Stimulated activated CD8-positive, alpha-beta memory T cell treated with anti-CD3 and anti-CD28 coated beads, Interleukin-4, amount 100 ng/mL, for 48 hours (primary cell): ENCODE data around the gene PPFIA2.

Source experiments
- DNase-seq: peaks from one replicate; pipeline ENCODE4 v3.0.0-alpha.2; 2020

PPFIA2 gene

DNA sequence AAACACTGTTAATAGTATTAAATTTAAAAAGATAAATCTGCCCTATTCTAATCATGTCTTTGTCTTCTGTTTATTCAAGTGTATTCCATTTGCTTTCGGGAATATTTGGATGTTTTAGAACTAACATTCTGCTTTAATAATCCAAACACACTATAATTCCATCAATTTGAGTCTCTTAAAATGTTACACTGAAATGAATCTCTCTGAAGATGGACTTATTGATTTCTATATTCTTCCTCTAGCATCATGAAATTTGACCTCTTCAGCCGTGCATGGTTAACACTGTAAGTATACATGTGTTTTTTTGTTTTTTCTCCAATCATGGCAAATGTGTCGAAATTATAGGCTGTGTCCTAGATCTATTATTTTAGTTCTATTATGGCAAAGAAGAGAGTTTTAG lies 342.1 kb downstream of the PPFIA2 start:
- DNase-seq: no peak

DNA sequence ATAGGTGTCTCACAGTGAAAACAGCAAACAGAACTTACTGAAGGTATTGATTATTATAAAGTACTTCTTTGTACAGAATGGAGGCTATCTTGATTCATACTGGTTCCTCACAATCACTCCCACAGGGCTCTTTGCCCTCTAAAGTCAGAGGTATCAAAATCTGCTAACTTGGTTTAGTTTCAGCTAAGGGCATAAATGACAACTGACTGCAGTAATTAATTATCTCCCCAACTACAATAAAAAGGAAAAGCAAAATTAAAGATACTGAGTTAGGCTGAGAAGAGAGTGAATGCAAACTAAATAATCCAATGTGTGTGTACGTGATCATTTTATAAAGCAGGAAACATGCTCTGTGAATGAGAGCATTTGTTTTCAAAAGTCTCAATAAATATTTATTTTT lies 342.6 kb downstream of the PPFIA2 start:
- no peak for DNase-seq

DNA sequence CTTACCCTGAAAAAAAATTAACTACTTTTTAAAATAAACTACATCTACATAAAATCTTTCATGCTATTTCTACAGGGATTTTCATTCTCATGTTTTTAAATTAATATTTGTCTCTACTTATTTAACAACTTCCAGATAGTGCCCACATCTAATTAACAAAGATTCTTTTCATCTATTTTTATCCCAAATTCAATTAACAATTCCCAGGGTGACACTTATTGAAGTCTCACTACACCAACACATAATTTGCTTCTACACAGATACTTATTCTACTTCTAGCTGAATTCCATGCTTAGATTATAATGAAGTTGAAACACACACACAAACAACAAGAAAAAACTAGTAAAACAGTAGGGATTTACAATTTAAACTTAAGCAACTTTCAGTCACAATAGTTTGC lies 344.7 kb downstream of the PPFIA2 start:
- no peak for DNase-seq

DNA sequence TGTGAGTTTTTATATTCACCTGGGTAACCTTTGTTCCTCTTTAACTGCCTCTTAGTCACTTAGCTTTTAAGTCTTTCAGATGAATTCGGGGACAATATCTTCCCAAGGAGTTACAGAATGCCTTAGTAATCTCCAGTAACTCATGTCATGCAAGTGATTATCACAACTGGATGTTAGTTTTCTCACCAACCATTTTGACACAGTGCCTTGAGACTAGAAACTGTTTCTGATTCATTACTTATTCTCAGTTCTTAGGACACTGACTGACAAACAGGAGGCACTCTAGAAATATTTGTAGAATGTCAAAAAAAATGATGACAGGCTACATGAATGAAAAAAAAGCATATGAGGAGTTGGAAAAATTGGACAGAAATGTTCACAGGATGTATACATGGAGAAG lies 346.2 kb downstream of the PPFIA2 start:
- no peak for DNase-seq

DNA sequence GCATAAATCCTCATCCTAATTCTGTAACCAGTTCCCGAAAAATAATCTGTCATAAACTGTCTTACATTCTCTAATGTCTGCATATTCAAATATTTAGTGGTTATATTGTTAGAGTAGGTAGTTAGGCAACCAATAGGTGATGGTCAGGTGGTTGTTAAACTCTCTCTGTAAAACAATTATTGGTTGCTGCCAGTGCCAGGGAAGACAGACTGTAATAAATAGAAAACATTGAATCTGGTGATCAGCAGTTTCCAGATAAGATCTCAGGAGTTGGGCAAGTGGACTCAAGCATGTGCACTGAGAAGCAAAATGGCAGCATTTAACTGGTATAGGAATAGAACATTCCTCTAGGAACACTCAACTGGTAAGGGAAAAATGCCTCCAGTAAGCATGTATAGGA lies 355.8 kb downstream of the PPFIA2 start:
- no peak for DNase-seq

DNA sequence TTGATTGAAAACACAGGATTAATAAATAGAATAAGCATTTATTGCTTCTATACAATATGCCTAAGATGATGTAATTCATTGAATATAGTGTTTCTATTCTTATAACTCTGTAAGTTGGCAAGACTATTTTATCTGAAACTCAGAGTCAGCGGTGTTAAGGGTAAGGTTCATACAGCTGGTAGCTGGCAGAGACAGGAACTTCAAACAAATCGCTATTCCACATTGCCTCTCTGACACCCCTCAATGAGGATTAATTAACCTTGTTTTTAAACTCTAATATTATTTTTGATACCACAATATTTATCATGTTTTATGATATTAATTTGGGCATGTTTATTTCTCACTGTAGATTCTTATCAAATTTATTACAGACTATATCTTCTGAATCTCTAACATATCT lies 357.9 kb downstream of the PPFIA2 start:
- no peak for DNase-seq

DNA sequence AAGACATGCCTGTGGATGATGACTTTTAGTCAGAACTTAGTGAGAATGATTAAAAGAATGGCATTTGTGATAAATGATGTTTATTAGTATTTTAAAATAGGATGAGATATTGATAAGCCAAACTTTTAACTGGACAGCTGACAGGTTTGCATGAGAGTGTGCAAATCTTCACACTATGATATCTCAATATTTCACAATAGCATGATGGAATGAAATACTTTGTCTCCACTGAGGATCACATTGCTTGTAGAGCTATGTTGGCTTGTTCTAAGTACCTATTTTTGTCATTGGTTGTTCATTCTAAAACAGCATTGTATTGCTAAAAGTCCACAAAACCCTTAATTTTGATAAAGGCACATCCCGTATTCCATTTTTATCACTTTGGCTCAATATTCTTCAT lies 359.1 kb downstream of the PPFIA2 start:
- DNase-seq: no peak

DNA sequence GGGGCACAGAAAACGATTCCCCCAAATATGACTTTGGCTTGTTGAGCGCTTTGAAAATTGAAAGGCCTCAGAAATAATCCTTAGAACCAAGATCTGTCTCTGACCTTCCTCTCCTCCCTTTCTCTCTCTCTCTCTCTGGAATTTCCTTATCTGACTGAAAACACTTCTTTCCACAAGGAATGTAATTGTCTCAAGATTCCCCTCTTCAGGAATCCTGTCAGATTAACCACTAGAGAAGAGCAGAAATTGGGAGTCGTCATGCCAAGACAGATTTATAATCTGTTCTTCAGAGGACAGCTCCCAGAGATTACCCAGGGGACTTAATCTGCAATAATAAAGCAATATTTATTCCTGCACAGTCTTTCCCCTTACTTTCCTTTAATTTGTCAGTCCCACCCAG lies 363.7 kb downstream of the PPFIA2 start:
- DNase-seq: no peak

DNA sequence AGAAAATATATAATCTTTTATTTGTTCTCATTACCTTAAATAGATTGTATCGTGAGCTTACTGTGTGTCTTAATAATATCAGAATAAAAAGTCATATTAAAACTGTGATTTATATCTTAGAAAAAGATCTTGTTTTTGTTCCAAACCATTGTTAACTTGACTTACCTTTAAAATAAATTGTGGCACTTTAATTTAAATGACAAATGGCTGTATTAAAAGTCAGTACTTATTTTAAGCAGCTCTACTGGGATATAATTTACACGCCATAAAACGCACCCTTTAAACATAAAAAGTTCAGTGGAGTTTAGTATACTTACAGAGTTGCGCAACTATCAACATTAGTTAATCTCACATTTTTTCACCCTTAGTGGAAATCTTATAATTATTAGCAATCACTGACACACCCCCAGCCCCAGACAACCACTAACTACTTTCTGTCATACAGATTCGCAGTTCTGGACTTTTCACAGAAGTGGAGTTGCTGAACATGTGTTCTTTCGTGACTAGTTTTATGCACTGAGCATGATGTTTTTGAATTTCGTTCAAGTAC lies 369.5 kb downstream of the PPFIA2 start:
- DNase-seq: no peak

DNA sequence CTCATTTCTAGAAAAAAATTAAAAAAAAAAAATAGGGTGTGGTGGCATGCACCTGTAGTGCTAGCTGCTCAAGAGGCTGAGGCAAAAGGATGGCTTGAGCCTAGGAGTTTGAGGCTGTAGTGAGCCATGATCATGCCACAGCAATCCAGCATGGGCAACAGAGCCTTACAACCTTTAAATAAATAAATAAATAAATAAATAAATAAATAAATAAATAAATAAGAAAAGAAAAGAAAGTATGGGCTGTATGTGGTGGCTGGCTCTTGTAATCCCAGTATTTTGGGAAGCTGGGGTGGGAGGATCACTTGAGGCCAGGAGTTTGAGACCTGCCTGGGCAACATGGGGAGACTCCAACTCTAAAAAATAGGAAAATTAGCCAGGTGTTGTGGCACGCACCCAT lies 373.0 kb downstream of the PPFIA2 start:
- DNase-seq: no peak

DNA sequence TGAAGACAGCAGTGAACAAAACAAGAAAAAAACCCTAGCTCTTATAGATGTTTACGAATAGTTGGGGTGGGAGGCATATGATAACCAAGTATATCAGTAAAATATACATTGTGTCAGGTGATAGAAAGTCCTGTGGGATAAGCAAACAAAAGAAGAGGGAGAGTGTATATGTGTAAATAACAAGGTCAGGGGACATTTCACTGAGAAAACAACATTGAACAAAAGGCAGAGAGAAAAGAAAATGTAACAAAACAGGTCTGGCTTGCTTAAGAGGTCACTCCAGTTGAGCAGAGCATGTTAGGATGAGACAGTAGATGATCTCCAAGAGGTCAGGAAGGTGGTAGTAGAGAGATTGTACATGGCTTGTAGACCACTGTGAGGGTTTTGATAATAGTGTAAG lies 377.2 kb downstream of the PPFIA2 start:
- no peak for DNase-seq

DNA sequence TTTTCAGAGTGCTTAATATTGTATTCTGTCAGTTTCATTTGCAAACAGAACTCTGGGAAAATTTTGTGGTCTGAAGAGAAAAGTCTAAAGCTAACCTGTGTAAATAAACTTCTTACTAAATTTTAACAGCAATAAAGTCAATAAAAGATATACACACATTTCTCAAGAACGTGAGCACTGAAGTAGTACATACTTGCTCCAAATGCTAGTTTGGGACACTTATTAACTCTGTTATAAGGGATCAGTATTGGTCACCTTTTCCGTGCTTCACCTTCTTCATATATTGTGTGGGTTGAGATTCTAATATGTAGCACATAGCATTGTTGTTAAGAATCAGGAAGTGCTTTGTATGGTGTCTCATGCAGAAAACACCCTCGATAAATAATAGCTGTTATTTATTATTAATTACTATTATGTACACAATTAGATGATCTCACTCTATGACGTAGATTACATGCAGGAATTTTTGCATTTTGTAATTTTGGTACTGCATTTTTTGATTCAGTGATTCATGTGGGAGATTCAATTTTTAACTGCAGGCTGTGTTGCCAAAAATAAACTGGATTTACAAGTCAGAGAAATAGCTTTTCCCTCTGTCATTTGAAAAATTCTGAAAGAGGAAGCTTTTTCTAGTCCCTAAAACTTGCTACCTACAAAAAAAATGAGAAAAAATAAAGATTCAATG lies 380.4 kb downstream of the PPFIA2 start:
- DNase-seq: no peak

DNA sequence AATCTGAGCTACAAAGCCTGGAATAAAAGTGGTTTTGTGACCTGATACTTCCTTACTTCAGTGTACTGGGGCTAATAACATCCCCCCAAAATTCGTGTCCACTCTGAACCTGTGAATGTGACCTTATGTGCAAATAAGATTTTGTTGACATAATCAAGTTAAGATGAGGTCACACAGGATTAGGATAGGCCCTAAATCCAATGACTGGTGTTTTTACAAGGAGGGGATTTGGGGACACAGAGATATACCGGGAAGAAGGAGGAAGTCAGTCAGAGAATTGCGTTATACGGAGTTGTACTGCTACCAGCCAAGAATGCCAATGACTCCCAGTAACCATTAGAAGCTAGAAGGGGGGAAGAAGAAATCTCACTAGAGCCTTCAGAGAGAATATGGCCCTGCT lies 381.4 kb downstream of the PPFIA2 start:
- no peak for DNase-seq

DNA sequence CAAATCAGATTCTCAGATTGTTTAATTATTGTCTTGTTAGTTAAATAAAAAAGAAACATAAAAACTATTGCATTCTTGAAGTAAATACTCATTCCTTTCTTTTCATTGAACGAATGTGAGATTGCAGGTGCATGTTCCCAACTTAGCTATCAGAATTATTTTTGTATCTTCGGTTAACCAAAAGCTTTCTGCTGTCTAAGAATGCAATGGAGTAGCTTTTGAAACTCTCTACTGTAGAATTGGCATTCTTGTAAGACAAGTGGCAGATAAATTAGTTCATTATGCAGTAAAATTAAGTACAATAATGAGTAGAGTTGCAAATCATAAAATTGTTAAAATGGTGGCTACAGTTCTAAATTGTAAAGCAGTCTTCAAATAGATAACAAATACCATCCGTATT lies 383.2 kb downstream of the PPFIA2 start:
- DNase-seq: no peak

DNA sequence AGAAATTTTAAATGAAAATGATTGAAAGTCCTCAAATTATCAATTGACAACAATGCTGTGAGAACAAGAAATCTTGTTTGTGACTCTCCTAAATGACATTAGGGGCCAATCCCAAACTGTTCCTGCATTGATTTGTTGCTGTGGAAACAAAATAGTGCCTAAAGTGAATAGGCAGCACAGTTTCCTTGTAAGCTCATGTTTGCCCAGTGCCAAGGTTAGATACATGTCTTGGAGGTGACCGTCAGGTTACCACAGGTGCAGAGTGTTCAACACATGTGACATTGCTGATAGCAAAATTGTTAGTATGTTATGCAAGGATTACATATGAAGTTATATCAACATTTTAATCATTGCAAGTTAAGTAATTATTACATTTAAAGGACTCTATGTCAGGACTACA lies 388.7 kb downstream of the PPFIA2 start:
- DNase-seq: no peak

DNA sequence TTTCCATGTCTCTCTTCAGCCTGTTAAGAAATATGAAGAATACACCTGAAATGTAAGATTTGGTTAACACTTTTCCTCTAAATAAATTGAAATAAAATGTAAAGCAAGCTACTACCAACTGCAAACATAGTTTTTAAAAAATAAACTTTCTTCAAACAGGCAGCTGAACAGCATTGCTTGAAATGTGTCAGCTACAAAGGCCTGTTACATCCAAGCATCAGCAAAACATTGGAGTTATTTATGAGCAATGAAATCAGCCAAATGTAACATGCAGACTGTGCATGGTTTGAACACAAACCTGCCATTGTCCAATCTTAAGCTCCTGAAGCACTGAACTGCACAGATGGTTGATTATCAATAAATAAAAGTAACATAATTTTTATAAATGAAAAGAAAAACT lies 390.0 kb downstream of the PPFIA2 start:
- no peak for DNase-seq

DNA sequence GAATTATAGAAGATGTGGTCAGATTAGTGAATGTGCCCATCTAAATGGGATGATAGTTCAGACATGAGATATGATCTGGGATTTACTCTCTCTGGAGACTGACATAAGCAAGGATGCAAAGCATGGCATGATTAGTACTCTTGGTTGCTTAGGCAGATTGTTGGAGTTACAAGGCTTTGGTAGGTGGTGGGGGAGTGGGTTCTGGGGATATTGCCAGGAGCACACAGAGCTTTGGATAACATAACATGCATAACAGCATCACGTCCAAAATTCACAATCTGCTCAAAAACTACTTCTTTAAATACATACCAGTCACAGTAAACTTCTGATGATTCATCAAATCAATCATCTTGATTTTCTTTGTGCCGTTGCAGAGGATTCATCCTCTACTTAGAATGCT lies 393.9 kb downstream of the PPFIA2 start:
- no peak for DNase-seq

DNA sequence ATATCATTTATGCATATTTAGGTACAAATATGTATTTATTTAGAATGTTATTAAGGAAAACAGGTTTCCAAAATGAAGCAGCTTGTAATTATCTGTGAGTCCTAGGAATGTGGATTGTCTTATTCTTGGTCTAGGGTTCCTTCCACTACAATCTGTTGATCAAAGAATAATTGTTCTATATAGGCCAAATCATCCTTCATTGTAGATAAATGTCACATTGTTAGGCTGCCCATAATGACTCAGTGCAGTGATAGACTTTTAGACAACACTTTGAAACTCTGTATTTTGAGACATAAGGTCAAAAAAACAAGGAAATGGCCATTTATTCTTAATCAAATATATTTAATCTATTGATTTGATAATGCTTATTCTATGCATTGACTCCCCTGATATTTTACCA lies 398.2 kb downstream of the PPFIA2 start:
- no peak for DNase-seq

DNA sequence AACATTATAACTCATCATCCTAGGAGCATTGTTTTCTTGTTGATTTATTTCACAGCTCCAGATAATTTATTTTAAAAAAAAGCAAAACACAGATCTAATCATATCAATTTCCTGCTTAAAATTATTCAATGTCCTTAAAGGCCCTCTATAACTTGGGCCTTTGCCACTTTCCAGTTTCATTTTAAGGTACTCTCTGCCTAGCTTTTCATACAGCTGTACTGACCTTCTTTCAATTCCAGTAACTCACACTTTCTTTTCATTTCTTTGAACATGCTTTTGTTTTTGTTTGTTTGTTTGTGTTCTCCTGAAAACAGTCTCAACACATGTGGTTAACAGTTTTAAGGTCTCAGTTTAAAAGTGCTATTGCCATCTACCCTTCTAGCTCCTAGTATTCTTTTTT lies 399.4 kb downstream of the PPFIA2 start:
- no peak for DNase-seq

DNA sequence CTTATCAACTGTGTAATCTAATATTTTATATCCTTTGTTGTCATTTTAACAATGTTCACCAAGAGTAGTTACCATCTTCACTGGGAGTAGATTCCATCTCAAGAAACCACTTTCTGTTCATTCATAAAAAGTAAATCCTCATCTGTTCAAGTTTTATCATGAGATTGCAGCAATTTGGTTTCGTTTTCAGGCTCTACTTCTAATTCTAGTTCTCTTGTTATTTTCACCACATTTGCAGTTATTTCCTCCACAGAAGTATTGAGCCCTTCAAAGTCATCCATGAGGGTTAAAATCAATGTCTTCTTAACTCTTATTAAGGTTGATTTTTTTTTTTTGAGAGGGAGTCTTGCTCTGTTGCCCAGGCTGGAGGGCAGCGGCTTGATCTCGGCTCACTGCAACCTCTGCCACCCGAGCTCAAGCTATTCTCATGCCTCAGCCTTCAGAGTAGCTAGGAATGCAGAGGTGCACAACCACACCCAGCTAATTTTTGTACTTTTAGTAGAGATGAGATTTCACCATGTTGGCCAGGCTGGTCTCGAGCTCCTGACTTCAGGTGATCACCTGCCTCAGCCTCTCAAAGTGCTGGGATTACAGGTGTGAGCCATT lies 404.7 kb downstream of the PPFIA2 start:
- DNase-seq: no peak

DNA sequence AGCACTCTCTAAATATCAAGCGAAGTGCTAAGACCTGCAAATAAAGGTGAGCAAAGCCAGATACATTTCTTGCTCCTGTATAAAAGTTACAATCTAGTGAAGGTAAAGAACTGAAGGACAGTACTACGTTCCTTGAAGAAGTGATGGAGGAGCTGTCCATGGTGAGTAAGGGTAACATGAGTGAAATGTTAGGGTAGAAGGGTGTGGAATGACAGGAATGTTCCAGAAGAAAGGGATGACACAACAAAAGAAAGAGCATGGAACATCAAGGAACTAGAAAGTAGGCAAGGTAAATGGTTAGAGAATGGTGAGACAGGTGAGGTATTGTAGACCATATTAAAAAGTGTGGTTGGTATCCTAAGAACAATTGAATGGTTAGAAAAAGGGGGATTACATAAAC lies 408.8 kb downstream of the PPFIA2 start:
- no peak for DNase-seq

DNA sequence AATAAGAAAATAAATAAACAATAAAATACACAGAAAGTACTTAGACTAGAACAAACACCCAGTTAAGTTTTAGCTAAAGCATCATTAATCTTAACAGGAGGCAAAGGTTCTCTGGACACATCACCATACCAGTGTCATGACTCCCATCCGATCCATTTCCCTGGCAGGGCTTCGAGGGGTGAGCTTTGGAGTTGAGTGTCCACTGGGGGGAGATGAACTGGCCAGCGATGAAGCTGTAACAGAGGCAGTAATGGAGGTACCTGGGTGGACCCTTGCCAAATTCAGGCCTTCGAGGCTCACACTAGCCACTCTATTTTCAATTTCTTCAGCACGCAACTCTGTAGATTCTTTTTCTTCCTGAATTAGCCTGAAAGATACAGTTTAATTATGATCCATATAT lies 411.7 kb downstream of the PPFIA2 start:
- no peak for DNase-seq

DNA sequence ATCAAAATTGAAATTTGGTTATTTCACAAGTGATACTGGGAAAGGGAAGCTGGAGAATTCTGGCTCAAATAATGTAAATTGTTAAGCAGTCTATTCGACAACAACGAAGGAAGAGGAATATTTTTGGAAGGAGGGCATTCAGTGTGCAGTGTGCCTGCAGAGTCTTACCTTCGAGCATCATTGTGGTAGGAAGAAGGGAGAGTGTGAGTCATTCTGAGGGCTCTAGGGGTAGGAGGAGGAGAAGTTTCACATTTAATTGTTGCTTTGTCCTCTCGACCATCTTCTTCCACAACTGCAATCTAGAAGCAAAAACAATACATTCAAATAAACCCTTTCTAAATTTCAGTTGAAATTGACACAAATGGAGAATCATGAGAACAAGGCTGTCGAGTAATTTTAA lies 418.2 kb downstream of the PPFIA2 start:
- no peak for DNase-seq

DNA sequence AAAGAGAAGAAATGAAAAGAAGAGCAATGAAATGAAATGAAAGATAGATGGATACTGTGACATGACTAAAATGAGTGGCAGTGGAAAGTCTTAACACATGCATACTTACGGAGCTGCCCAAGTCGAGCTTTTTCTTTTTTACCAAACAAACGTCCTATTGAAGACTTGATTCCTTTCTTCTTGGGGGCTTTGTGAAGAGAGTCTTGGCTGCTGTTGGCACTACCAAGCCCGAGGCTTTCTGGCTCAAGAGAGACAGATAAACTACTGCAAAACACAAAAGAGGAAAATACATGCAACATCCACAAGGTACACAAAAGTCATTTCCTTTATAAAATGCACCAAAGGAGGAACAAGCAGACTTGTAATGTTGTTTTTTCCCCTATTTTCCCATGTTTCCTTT lies 420.1 kb downstream of the PPFIA2 start:
- no peak for DNase-seq

DNA sequence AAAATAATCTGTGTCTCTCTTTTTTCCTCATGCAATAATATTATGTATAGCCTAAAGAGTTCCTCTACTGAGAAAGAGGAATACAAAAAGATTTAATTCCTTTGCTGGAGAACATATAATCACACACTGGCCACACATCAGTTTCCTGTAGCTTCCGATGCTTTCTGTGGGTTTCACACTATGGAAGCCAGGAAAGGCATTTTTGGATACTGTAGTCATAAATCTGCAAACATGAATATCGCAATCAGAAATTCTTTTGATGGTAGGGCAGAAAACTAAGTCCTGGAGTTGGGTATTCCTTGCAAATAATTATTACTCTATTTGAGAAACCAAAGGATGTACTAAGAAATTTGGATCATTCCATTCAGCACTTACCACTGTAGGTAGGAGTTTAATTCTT lies 421.3 kb downstream of the PPFIA2 start:
- no peak for DNase-seq
